Measurements from ENCODE around the gene PALM. TPM values are rescaled to one million over a fixed set of nuclear protein-coding genes. Genes with fewer than 3 reads are reported as not detected.
A peak's percentile ranks its signal among the peaks of the same experiment; 100 is the strongest.

PALM gene
- total and polyA plus RNA-seq, 10 of the 15 experiments (the other 5 are each of a cell fraction or from before 2014, with no cell fraction given) = 0.09 to 0.95 (median 0.23) TPM; not detected in 2

- BruUV-seq (replicated peaks) = no TSS peak
- POLR2A ChIA-PET = no interaction called here
- Histone ChIP-seq H2AFZ (ENCODE audit: control insufficient read depth, low read depth, low read length) (no peak overlapping the region), H3K4me2 (ENCODE audit: control insufficient read depth, insufficient read depth) (0 out of 2 replicates have a peak overlapping the region, but pooled peaks have one; percentile 7), H3K27ac (ENCODE audit: control insufficient read depth, insufficient read depth) (no peak overlapping the region), H3K36me3 (ENCODE audit: control insufficient read depth in 2 of 2, insufficient read depth in 2 of 2, low read length in 1 of 2) (no peaks in the 10 kb centered on the region), H3K27me3 (replicated peaks in 1 of 2; ENCODE audit: control insufficient read depth in 2 of 2, insufficient read depth in 2 of 2, low read length in 1 of 2) (no peaks in the 10 kb centered on the region), H3K9ac (ENCODE audit: control insufficient read depth, insufficient read depth, low read length) (no peak overlapping the region), H3K4me3 (no peak overlapping the region), H3K4me1 (ENCODE audit: control insufficient read depth, insufficient read depth, low read length) (no peaks in the 10 kb centered on the region; the same call in 1 of the 2 replicates), H4K20me1 (ENCODE audit: control insufficient read depth, insufficient read depth) (no peaks in the 10 kb centered on the region), H3K79me2 (ENCODE audit: control insufficient read depth, insufficient read depth, low read length) (no peaks in the 10 kb centered on the region), H3K9me3 (replicated peaks; ENCODE audit: control insufficient read depth, insufficient read depth, low read length) (peaks cover 5% of the 10 kb centered on the region; the same call in 1 of the 3 replicates)
- in situ Hi-C loops (cut with MboI) = no loop called here
- no peak for DNase-seq (ENCODE audit: low read depth, low spot score)
- FAIRE-seq = no peak
- CTCF ChIA-PET = interaction anchor here (0.6 to 1.5 kb wide), 2 partner anchors 42 to 73 kb away, joined by 3 read pairs; no protein-coding TSS in a partner anchor
- SMC1A ChIA-PET (ENCODE audit: uncharacterized antibody, unreplicated experiment) = no interaction called here
- RAD21 ChIA-PET (ENCODE audit: unreplicated experiment) = no interaction called here
- intact Hi-C loops (cut with micrococcal nuclease; ENCODE audit: unreplicated experiment) = no loop called here
- WGBS (ENCODE audit: insufficient coverage, insufficient replicate concordance, low lambda C conversion rate, missing lambda C conversion rate) = 3% methylated on average over 18 of the region's 23 CpGs
- ATAC-seq = peak; percentile 58
- TF ChIP-seq NR2F1 (conservative IDR thresholded peaks at IDR 0.05) (peak; percentile 49), IKZF1 (conservative IDR thresholded peaks at IDR 0.05) (0 out of 2 replicates have a peak, but pooled peaks have one; percentile 27), PAX8 (IDR thresholded peaks at IDR 0.05) (no peak), MEF2B (IDR thresholded peaks at IDR 0.05; ENCODE audit: partially characterized antibody, poor library complexity, severe bottlenecking) (peak; percentile 68)
Measured at GRCh38 chr19:718251-718951, 9.7 kb downstream of the PALM start.

DNA sequence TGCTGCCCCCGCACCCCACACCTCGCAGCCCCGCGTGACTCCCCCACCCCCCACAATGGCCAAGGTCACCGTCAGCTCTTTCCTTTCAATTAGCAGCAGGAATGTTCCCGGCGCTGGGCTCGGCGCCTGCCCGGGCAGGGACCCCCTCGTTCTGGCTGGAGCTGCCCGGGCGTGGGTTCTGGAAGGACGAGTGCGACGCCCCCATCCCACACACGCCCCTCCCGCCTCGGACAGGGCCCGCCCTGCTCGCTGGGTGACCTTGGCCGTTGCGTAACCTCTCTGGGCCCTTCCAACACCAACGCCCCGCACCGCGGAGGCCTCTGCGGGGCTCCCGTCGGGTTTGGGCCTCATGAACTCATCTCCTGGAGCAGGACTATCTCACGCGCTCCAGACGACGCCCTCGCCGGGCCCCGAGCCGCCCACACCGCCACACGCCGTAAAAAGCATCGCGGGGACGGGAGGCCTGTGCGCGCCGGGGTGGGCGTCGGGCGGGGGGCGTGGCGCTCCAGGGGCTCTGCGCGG lies 10.3 kb downstream of the PALM start:
- H3K9ac ChIP-seq (ENCODE audit: control insufficient read depth, insufficient read depth, low read length) = no peak overlapping the region
- SMC1A ChIA-PET (ENCODE audit: uncharacterized antibody, unreplicated experiment) = no interaction called here
- ATAC-seq (no peak), FAIRE-seq (no peak), DNase-seq (ENCODE audit: low read depth, low spot score) (no peak)
- no TSS peak for BruUV-seq (replicated peaks)
- H2AFZ ChIP-seq (ENCODE audit: control insufficient read depth, low read depth, low read length) = no peak overlapping the region
- H3K27me3 ChIP-seq (replicated peaks in 1 of 2; ENCODE audit: control insufficient read depth in 2 of 2, insufficient read depth in 2 of 2, low read length in 1 of 2) = no peaks in the 10 kb centered on the region
- RAD21 ChIA-PET (ENCODE audit: unreplicated experiment) = no interaction called here
- CTCF ChIA-PET = interaction anchor here (1.5 kb wide), 1 partner anchor 42 kb away, joined by 3 read pairs; no protein-coding TSS in a partner anchor
- no peaks in the 10 kb centered on the region for H3K36me3 ChIP-seq (ENCODE audit: control insufficient read depth in 2 of 2, insufficient read depth in 2 of 2, low read length in 1 of 2)
- POLR2A ChIA-PET = no interaction called here
- no peak overlapping the region for H3K4me3 ChIP-seq
- no peaks in the 10 kb centered on the region; the same call in 1 of the 2 replicates for H3K4me1 ChIP-seq (ENCODE audit: control insufficient read depth, insufficient read depth, low read length)
- H3K9me3 ChIP-seq (replicated peaks; ENCODE audit: control insufficient read depth, insufficient read depth, low read length) = peaks cover 5% of the 10 kb centered on the region; the same call in 1 of the 3 replicates
- H3K4me2 ChIP-seq (ENCODE audit: control insufficient read depth, insufficient read depth) = 0 out of 2 replicates have a peak overlapping the region, but pooled peaks have one; percentile 7
- in situ Hi-C loops (cut with MboI) (no loop called here), intact Hi-C loops (cut with micrococcal nuclease; ENCODE audit: unreplicated experiment) (no loop called here)
- no peaks in the 10 kb centered on the region for H3K79me2 ChIP-seq (ENCODE audit: control insufficient read depth, insufficient read depth, low read length)
- H3K27ac ChIP-seq (ENCODE audit: control insufficient read depth, insufficient read depth) = no peak overlapping the region
- H4K20me1 ChIP-seq (ENCODE audit: control insufficient read depth, insufficient read depth) = no peaks in the 10 kb centered on the region
- TF ChIP-seq, protein P1, sequence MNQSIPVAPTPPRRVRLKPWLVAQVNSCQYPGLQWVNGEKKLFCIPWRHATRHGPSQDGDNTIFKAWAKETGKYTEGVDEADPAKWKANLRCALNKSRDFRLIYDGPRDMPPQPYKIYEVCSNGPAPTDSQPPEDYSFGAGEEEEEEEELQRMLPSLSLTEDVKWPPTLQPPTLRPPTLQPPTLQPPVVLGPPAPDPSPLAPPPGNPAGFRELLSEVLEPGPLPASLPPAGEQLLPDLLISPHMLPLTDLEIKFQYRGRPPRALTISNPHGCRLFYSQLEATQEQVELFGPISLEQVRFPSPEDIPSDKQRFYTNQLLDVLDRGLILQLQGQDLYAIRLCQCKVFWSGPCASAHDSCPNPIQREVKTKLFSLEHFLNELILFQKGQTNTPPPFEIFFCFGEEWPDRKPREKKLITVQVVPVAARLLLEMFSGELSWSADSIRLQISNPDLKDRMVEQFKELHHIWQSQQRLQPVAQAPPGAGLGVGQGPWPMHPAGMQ (IDR thresholded peaks at IDR 0.05; ENCODE audit: borderline replicate concordance) = no peak
- TF ChIP-seq FOS (IDR thresholded peaks at IDR 0.05; ENCODE audit: borderline replicate concordance, extremely low read depth, insufficient read length) (no peak), POLR2AphosphoS2 (IDR thresholded peaks at IDR 0.05; ENCODE audit: low read depth, low read length) (no peak), FOXK2 (IDR thresholded peaks at IDR 0.05) (no peak), YBX1 (IDR thresholded peaks at IDR 0.05) (no peak)
- 72% methylated on average over 45 of the region's 54 CpGs for WGBS (ENCODE audit: insufficient coverage, insufficient replicate concordance, low lambda C conversion rate, missing lambda C conversion rate)
